ENCODE measurements around the gene SELP.

Gene SELP

GRCh38 chr1:169620565-169620964 lies 9.4 kb downstream of the SELP start:
- no peak for DNase-seq (ENCODE audit: low spot score)

GRCh38 chr1:169618367-169618766 lies 11.6 kb downstream of the SELP start:
- DNase-seq (ENCODE audit: low spot score), result no peak

- no peak for DNase-seq (ENCODE audit: low spot score)
Measured at GRCh38 chr1:169615803-169616202, 14.1 kb downstream of the SELP start.

- DNase-seq (ENCODE audit: low spot score), result no peak
Measured at GRCh38 chr1:169610858-169611257, 19.1 kb downstream of the SELP start.

- DNase-seq (ENCODE audit: low spot score), result no peak
Measured at GRCh38 chr1:169610108-169610507, 19.8 kb downstream of the SELP start.

- no peak for DNase-seq (ENCODE audit: low spot score)
Measured at GRCh38 chr1:169608226-169608625, 21.7 kb downstream of the SELP start.

GRCh38 chr1:169604781-169605560 lies 25.0 kb downstream of the SELP start:
- no peak for DNase-seq (ENCODE audit: low spot score)

- DNase-seq (ENCODE audit: low spot score), result peak; percentile 4
Measured at GRCh38 chr1:169601096-169601881, 28.6 kb downstream of the SELP start.

GRCh38 chr1:169595764-169596711 lies 33.9 kb downstream of the SELP start:
- DNase-seq (ENCODE audit: low spot score), result no peak

- DNase-seq (ENCODE audit: low spot score), result no peak
Measured at GRCh38 chr1:169594391-169594790, 35.5 kb downstream of the SELP start.

- DNase-seq (ENCODE audit: low spot score), result no peak
Measured at GRCh38 chr1:169590932-169591331, 39.0 kb downstream of the SELP start.

- no peak for DNase-seq (ENCODE audit: low spot score)
Measured at GRCh38 chr1:169588785-169589485, 41.0 kb downstream of the SELP start.

GRCh38 chr1:169588112-169588511 lies 41.8 kb downstream of the SELP start:
- DNase-seq (ENCODE audit: low spot score), result no peak

- DNase-seq (ENCODE audit: low spot score), result peak; percentile 46
Measured at GRCh38 chr1:169586395-169587255, 43.3 kb downstream of the SELP start, which contains the start of gene F5. Gene F5 (minus strand): TSS chr1:169586481. CDS start chr1:169586386, 95 bp downstream.

- DNase-seq (ENCODE audit: low spot score), result no peak
Measured at GRCh38 chr1:169586067-169586394, 43.9 kb downstream of the SELP start.

- DNase-seq (ENCODE audit: low spot score), result no peak
Measured at GRCh38 chr1:169585181-169585580, 44.7 kb downstream of the SELP start.

- no peak for DNase-seq (ENCODE audit: low spot score)
Measured at GRCh38 chr1:169584483-169585144, 45.3 kb downstream of the SELP start.

- DNase-seq (ENCODE audit: low spot score), result no peak
Measured at GRCh38 chr1:169577981-169578738, 51.8 kb downstream of the SELP start.

GRCh38 chr1:169576935-169577331 lies 53.0 kb downstream of the SELP start:
- DNase-seq (ENCODE audit: low spot score), result no peak

Measured in hepatic stellate cell (primary cell).